GM21526 (cell line): ENCODE results near the gene RBM12.

Experiments used
- ATAC-seq: cut with Tn5 transposase; IDR thresholded peaks from one replicate; pipeline ENCODE4 v1.9.1; 2021; ENCODE audit warnings: moderate library complexity; ENCODE audit not compliant: unreplicated experiment, low FRiP score

RBM12 gene

GRCh38 chr20:35601990-35602389, 62.7 kb downstream of the RBM12 start:
- ATAC-seq, result no peak

- no peak for ATAC-seq
These were observed 63.4 kb downstream of the RBM12 start for GRCh38 chr20:35600993-35601973.

- ATAC-seq, result no peak
These were observed 64.3 kb downstream of the RBM12 start for GRCh38 chr20:35600176-35600992.

GRCh38 chr20:35599776-35600120, 65.0 kb downstream of the RBM12 start:
- no peak for ATAC-seq
